Spleen (tissue), 11 donors: Measurements from ENCODE around the gene PARK7. TPM values are rescaled to one million over a fixed set of nuclear protein-coding genes. Genes with fewer than 3 reads are reported as not detected.

Source experiments
- DNase-seq: peaks from one replicate; pipeline ENCODE4 v3.0.0-alpha.2; 2020
- H3K27ac ChIP-seq, 8 donors: fragments of 200-600 bp; sonication (generic) in 7 of 8; 1 replicate in 4 of 8; 2 replicates in 4 of 8; pipeline versions ENCODE4 v1.5.0 to v1.8.0; 2016 to 2021; ENCODE audit warnings: inconsistent platforms in 4 of 8, mild to moderate bottlenecking in 4 of 8, moderate library complexity in 1 of 8
- H3K27me3 ChIP-seq, 7 donors: fragments of 200-600 bp; sonication (generic) in 6 of 7; replicated peaks in 1 of 7; 1 replicate in 4 of 7; 2 replicates in 3 of 7; pipeline versions ENCODE4 v1.5.0 to v1.8.0; 2016 to 2021; ENCODE audit warnings: inconsistent platforms in 3 of 7, mild to moderate bottlenecking in 1 of 7
- H3K36me3 ChIP-seq, 6 donors: fragments of 200-600 bp; sonication (generic) in 5 of 6; 1 replicate in 4 of 6; 2 replicates in 2 of 6; pipeline versions ENCODE4 v1.5.0 to v1.8.0; 2016 to 2021; ENCODE audit warnings: inconsistent platforms in 2 of 6
- H3K4me1 ChIP-seq, 6 donors: fragments of 200-600 bp; sonication (generic) in 5 of 6; 1 replicate in 3 of 6; 2 replicates in 3 of 6; pipeline versions ENCODE4 v1.5.0 to v1.8.0; 2016 to 2021; ENCODE audit warnings: inconsistent platforms in 3 of 6
- H3K4me3 ChIP-seq, 8 donors: fragments of 200-600 bp; sonication (generic) in 7 of 8; 1 replicate in 4 of 8; 2 replicates in 4 of 8; pipeline versions ENCODE4 v1.5.0 to v1.8.0; 2016 to 2021; ENCODE audit warnings: inconsistent platforms in 4 of 8, mild to moderate bottlenecking in 4 of 8, moderate library complexity in 2 of 8
- H3K9me3 ChIP-seq, 8 donors: fragments of 200-600 bp; sonication (generic) in 7 of 8; 1 replicate in 4 of 8; 2 replicates in 4 of 8; pipeline versions ENCODE4 v1.5.0 to v1.8.0; 2016 to 2021; ENCODE audit warnings: inconsistent platforms in 4 of 8
- POLR2A ChIP-seq, 3 donors: fragments of 450-650 bp; IDR thresholded peaks; one replicate each; pipeline ENCODE4 v1.5.1; 2017; ENCODE audit warnings: antibody characterized with exemption in 3 of 3, mild to moderate bottlenecking in 1 of 3
- POLR2AphosphoS5 ChIP-seq, 3 donors: sonication (generic); formaldehyde crosslinking; IDR thresholded peaks; one replicate each; pipeline ENCODE4 v1.5.1; 2017; ENCODE audit warnings: antibody characterized with exemption in 3 of 3
- whole genome bisulfite sequencing, 5 donors: extraction: QIAGEN DNeasy Blood & Tissue Kit in 3 of 5; methylation state at CpG; one replicate each; pipeline versions ENCODE4 v1.1.5 to v1.1.7; 2013 to 2018; 5-methylcytosine and 5-hydroxymethylcytosine counted together
- intact Hi-C: fragments of 100-400 bp; cut with DNase I; formaldehyde crosslinking; loops from one replicate; pipeline ENCODE4 v1.15.0; 2023; ENCODE audit warnings: low total_unique reads
- polyA plus RNA-seq, 3 donors: library from polyadenylated mRNA; stranded (reverse); fragments of 200-250 nt; gene quantifications; one replicate each; pipeline ENCODE4 v1.2.1, GENCODE V29; 2013
- total RNA-seq, 7 donors: library from RNA; depleted of rRNA in 3 of 7; stranded (reverse); fragments of >200 nt in 3 of 7; fragmentation: NEBNext Ultra II Directional in 4 of 7; extraction: Animal tissue kit (Norgen Biotek cat#: 25700) in 4 of 7; gene quantifications; one replicate each; pipeline versions ENCODE4 v1.1.0 to v1.2.1, GENCODE V29; 2016 to 2021
- TF ChIP-seq, protein P1 (sequence below), 11 experiments: fragments of 200-600 bp in 7 of 11; fragments of 450-650 bp in 4 of 11; sonication (generic) in 4 of 11; IDR thresholded peaks in 8 of 11; conservative IDR thresholded peaks in 3 of 11; 1 replicate in 7 of 11; 2 replicates in 4 of 11; pipeline versions ENCODE4 v1.4.0 to v1.8.0; 2016 to 2021; ENCODE audit warnings: antibody characterized with exemption in 11 of 11, inconsistent platforms in 4 of 11, mild to moderate bottlenecking in 1 of 11
- donor health status: healthy with polysubstance abuse.
- donor health status: DM: no; HTN: no; CAD: no; lungs with moderate emphysema.
- donor health status: DM: no; HTN: no; CAD: no.
- donor health status: Bipolar disorder and iron deficiency.
- donor health status: healthy.
- donor health status: DM: no; HTN: no; CAD: no.
- donor health status: DM: yes; HTN: yes; CAD: no.

Gene PARK7
- total and polyA plus RNA-seq, 10 donors: 93.5 to 370 (median 174) TPM

DNA sequence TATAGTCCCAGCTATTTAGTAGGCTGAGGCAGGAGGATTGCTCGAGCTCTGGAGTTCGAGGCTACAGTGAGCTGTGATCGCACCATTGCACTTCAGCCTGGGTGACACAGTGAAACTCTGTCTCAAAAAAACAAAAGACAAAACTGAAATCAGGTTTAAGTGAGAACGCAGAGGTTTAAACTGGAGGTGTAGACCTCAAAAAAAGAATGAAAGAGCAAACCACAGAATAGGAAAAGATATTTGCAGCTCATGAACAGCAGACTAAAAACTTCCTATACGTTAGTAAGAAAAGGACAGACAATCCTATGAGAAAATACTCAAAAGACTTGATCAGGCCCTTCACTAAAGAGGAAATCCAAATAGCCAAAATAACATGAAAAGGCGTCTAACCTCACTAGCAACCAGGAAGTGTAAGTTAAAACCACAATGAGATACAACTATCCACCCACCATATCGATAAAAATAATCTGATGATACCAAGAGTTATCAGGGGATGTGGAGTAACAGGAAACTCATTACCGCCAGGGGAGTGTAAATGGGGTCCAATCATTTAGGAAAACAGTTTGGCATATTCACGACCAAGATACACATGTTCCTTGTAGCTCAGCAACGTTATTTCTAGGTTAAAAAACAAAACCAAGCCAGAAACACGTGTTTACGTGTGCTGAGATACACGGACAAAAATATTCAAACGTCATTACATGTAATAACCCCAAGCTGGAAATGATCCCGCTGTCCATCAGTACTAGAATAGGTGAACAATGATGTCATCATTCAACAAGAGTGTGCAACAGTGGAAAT lies 30.7 kb upstream of the PARK7 start:
- peaks cover 0 to 16% (median 2%) of the 10 kb centered on the region in 6 donors for H3K4me1 ChIP-seq
- DNase-seq: no peak
- H3K9me3 ChIP-seq: no peaks in the 10 kb centered on the region
- peak overlapping the region in 7 of 8 donors; percentile 3 to 74 (median 37) for H3K27ac ChIP-seq
- H3K36me3 ChIP-seq: no peaks in the 10 kb centered on the region
- H3K4me3 ChIP-seq: peak overlapping the region in 1 of 8 donors; percentile 17
- TF ChIP-seq POLR2AphosphoS5 (IDR thresholded peaks at IDR 0.05) (no peak), POLR2A (IDR thresholded peaks at IDR 0.05) (no peak)
- TF ChIP-seq, protein P1, sequence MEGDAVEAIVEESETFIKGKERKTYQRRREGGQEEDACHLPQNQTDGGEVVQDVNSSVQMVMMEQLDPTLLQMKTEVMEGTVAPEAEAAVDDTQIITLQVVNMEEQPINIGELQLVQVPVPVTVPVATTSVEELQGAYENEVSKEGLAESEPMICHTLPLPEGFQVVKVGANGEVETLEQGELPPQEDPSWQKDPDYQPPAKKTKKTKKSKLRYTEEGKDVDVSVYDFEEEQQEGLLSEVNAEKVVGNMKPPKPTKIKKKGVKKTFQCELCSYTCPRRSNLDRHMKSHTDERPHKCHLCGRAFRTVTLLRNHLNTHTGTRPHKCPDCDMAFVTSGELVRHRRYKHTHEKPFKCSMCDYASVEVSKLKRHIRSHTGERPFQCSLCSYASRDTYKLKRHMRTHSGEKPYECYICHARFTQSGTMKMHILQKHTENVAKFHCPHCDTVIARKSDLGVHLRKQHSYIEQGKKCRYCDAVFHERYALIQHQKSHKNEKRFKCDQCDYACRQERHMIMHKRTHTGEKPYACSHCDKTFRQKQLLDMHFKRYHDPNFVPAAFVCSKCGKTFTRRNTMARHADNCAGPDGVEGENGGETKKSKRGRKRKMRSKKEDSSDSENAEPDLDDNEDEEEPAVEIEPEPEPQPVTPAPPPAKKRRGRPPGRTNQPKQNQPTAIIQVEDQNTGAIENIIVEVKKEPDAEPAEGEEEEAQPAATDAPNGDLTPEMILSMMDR (IDR thresholded peaks at IDR 0.05 in 8 of 11, conservative IDR thresholded peaks at IDR 0.05 in 3 of 11): no peak
- 55 to 69% (median 57%) methylated on average over 15 of the region's 15 CpGs for WGBS, 5 donors
- intact Hi-C loops: no loop called here
- peaks cover 0 to 2% (median 0%) of the 10 kb centered on the region in 7 donors for H3K27me3 ChIP-seq

DNA sequence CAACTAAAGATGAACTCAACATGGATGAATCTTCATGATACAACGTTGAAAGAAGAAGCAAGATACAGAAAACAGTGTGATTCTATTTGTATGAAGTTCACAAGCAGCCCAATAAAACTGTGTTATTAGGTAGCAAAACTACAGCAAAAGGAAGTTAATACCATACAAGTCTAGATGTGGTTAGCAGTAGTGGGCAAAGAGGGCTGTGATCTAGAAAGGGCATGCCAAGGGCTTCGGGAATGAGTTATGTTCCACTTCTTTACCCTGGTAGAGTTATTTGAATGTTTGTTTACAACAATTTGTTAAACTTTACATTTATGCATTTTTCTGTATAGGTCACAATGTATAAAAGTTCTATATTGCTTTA lies 30.1 kb upstream of the PARK7 start:
- H3K36me3 ChIP-seq: no peaks in the 10 kb centered on the region
- TF ChIP-seq, protein P1 (IDR thresholded peaks at IDR 0.05 in 8 of 11, conservative IDR thresholded peaks at IDR 0.05 in 3 of 11): no peak
- TF ChIP-seq POLR2AphosphoS5 (IDR thresholded peaks at IDR 0.05): no peak
- TF ChIP-seq POLR2A (IDR thresholded peaks at IDR 0.05): no peak
- 35 to 52% (median 50%) methylated on average over 2 of the region's 2 CpGs for WGBS, 5 donors

DNA sequence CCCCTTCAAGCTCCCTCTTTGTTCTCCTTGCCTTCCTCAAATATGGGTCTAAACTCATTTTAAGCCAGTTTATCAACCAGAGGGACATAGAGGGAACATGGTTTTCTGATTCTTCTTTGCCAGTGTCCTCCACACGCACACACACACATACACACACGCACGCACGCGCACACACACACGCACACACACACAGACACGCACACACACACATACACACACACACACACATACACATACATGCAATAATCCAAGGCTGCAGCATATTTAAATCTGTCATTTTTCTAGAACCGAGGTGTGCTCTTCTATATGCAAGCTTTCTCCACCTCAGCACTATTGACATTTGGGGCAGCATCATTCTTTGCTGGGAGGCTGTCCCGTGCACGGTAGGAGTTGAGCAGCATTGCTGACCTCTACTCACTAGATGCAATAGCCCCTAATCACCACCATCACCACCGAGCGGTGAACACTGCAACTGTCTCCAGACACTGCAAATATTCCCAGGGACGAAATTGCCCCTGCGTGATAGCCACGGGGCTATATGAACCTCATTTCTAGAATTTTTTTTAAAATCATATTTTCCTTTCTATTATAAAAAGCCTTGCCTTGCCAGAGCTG lies 28.9 kb upstream of the PARK7 start:
- H3K9me3 ChIP-seq: no peaks in the 10 kb centered on the region
- peaks cover 0 to 16% (median 2%) of the 10 kb centered on the region in 6 donors for H3K4me1 ChIP-seq
- H3K27ac ChIP-seq: no peak overlapping the region
- 88 to 92% (median 89%) methylated on average over 15 of the region's 15 CpGs for WGBS, 5 donors
- peaks cover 0 to 9% (median 0%) of the 10 kb centered on the region in 7 donors for H3K27me3 ChIP-seq
- H3K36me3 ChIP-seq: no peaks in the 10 kb centered on the region
- no peak overlapping the region for H3K4me3 ChIP-seq
- TF ChIP-seq POLR2AphosphoS5 (IDR thresholded peaks at IDR 0.05) (no peak), POLR2A (IDR thresholded peaks at IDR 0.05) (no peak)
- TF ChIP-seq, protein P1 (IDR thresholded peaks at IDR 0.05 in 8 of 11, conservative IDR thresholded peaks at IDR 0.05 in 3 of 11): no peak
- intact Hi-C loops: no loop called here
- DNase-seq: no peak

More for the DNA sequence above, 30.1 kb upstream of the PARK7 start:
- Histone ChIP-seq H3K27me3 (no peaks in the 10 kb centered on the region), H3K4me1 (peaks cover 0 to 16% (median 2%) of the 10 kb centered on the region in 6 donors), H3K9me3 (no peaks in the 10 kb centered on the region), H3K27ac (peak overlapping the region in 7 of 8 donors; percentile 3 to 74 (median 37)), H3K4me3 (peak overlapping the region in 1 of 8 donors; percentile 17)
- DNase-seq: no peak
- intact Hi-C loops: no loop called here

DNA sequence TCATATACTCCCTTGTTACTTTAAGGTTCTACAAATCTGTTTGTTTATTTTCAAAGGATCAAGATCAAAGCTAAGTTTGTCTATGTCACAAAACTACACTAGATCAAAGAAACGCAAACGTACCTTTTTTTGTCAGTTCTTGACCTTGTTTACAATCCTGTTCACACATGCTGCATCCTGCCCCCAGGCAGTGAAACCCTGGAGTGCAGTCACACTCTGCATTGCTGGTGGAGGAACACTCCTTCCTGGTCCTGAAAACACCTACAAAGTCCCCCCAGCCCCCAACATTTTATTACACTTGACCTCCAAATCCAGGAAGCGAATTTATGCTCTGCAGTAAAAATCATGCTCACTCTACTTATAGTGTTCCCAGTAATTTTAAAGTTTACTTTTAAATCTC lies 23.4 kb upstream of the PARK7 start:
- intact Hi-C loops: no loop called here
- DNase-seq: no peak
- H3K27me3 ChIP-seq: peaks cover 0 to 39% (median 3%) of the 10 kb centered on the region in 7 donors
- peak overlapping the region in 1 of 8 donors; percentile 37 for H3K27ac ChIP-seq
- 55 to 77% (median 67%) methylated on average over 3 of the region's 3 CpGs for WGBS, 5 donors
- H3K4me1 ChIP-seq: peaks cover 12 to 39% (median 30%) of the 10 kb centered on the region in 6 donors
- no peak overlapping the region for H3K4me3 ChIP-seq
- no peaks in the 10 kb centered on the region for H3K9me3 ChIP-seq
- TF ChIP-seq POLR2AphosphoS5 (IDR thresholded peaks at IDR 0.05) (no peak), POLR2A (IDR thresholded peaks at IDR 0.05) (no peak)
- TF ChIP-seq, protein P1 (IDR thresholded peaks at IDR 0.05 in 8 of 11, conservative IDR thresholded peaks at IDR 0.05 in 3 of 11): no peak
- no peaks in the 10 kb centered on the region for H3K36me3 ChIP-seq
